ENCODE measurements around the gene CRIP1. TPM values are rescaled to one million over a fixed set of nuclear protein-coding genes. Genes with fewer than 3 reads are reported as not detected.
A peak's percentile ranks its signal among the peaks of the same experiment; 100 is the strongest.

CRIP1 gene
- total and polyA plus RNA-seq, 10 of the 15 experiments (the other 5 are each of a cell fraction or from before 2014, with no cell fraction given): 66.8 to 259 (median 154) TPM

- TF ChIP-seq SMC3 (IDR thresholded peaks at IDR 0.05; ENCODE audit: borderline replicate concordance, low read length) (peak; percentile 50; the same call in 1 of the 2 replicates), ESRRA (IDR thresholded peaks at IDR 0.05; ENCODE audit: low read length) (no peak), E4F1 (IDR thresholded peaks at IDR 0.05; ENCODE audit: borderline replicate concordance, partially characterized antibody) (no peak), USF1 (IDR thresholded peaks at IDR 0.05; ENCODE audit: borderline replicate concordance, extremely low read length, insufficient read depth, low read depth, low read length) (no peak), MTA3 (IDR thresholded peaks at IDR 0.05; ENCODE audit: borderline replicate concordance, low read length) (no peak)
Measured at GRCh38 chr14:105448706-105449111, 38.0 kb upstream of the CRIP1 start (continued).

- DNase-seq (ENCODE audit: low read depth, low spot score) (no peak), ATAC-seq (no peak), FAIRE-seq (no peak)
- no peaks in the 10 kb centered on the region for H3K79me2 ChIP-seq (ENCODE audit: control insufficient read depth, insufficient read depth, low read length)
- H3K27ac ChIP-seq (ENCODE audit: control insufficient read depth, insufficient read depth): no peak overlapping the region
- H3K27me3 ChIP-seq (replicated peaks in 1 of 2; ENCODE audit: control insufficient read depth in 2 of 2, insufficient read depth in 2 of 2, low read length in 1 of 2): no peaks in the 10 kb centered on the region
- intact Hi-C loops (cut with micrococcal nuclease; ENCODE audit: unreplicated experiment): no loop called here
- H3K9ac ChIP-seq (ENCODE audit: control insufficient read depth, insufficient read depth, low read length): no peak overlapping the region
- H3K4me1 ChIP-seq (ENCODE audit: control insufficient read depth, insufficient read depth, low read length): no peaks in the 10 kb centered on the region
- ChIA-PET CTCF (interaction anchor here (1.0 kb wide), 1 partner anchor 40 kb away, joined by 3 read pairs; no protein-coding TSS in a partner anchor), POLR2A (no interaction called here), SMC1A (ENCODE audit: uncharacterized antibody, unreplicated experiment) (no interaction called here), RAD21 (ENCODE audit: unreplicated experiment) (no interaction called here)
- in situ Hi-C loops (cut with MboI): no loop called here
- no TSS peak for BruUV-seq (replicated peaks)
- WGBS (ENCODE audit: insufficient coverage, insufficient replicate concordance, low lambda C conversion rate, missing lambda C conversion rate): 97% methylated on average over 38 of the region's 47 CpGs
- H3K9me3 ChIP-seq (replicated peaks; ENCODE audit: control insufficient read depth, insufficient read depth, low read length): no peaks in the 10 kb centered on the region
- no peak overlapping the region for H3K4me3 ChIP-seq
- no peaks in the 10 kb centered on the region for H4K20me1 ChIP-seq (ENCODE audit: control insufficient read depth, insufficient read depth)
- H2AFZ ChIP-seq (ENCODE audit: control insufficient read depth, low read depth, low read length): no peak overlapping the region
- peaks cover 3 to 31% of the 10 kb centered on the region in 2 experiments; a peak in 3 of 4 replicates for H3K36me3 ChIP-seq (ENCODE audit: control insufficient read depth in 2 of 2, insufficient read depth in 2 of 2, low read length in 1 of 2)
- H3K4me2 ChIP-seq (ENCODE audit: control insufficient read depth, insufficient read depth): no peak overlapping the region
- no peak for TF ChIP-seq ZBTB4 (CRISPR knock-in tag; IDR thresholded peaks at IDR 0.05)
- TF ChIP-seq RUNX3 (IDR thresholded peaks at IDR 0.05; ENCODE audit: low read length): no peak
- TF ChIP-seq REST (IDR thresholded peaks at IDR 0.05; ENCODE audit: low read depth, low read length): no peak
- no peak for TF ChIP-seq WRNIP1 (IDR thresholded peaks at IDR 0.05; ENCODE audit: borderline replicate concordance, low read depth, low read length)
- no peak for TF ChIP-seq RAD21 (IDR thresholded peaks at IDR 0.05; ENCODE audit: insufficient read depth, low read depth, low read length)
- TF ChIP-seq SREBF2 (IDR thresholded peaks at IDR 0.05; ENCODE audit: low read length): no peak
Measured at GRCh38 chr14:105449276-105450122, 37.2 kb upstream of the CRIP1 start.

All from GM12878 (cell line).